Liver (tissue), 3 donors: ENCODE data around the gene FKBP11.

Experiments
- EGR1 ChIP-seq, 2 donors: IDR thresholded peaks; 2 replicates each; pipeline ENCODE4 v1.6.1; 2016 to 2018; ENCODE audit warnings: antibody characterized with exemption in 2 of 2, low read depth in 2 of 2
- FOXA1 ChIP-seq: IDR thresholded peaks from 2 replicates; pipeline ENCODE4 v1.6.1; 2016; ENCODE audit warnings: antibody characterized with exemption
- GABPA ChIP-seq, 2 donors: IDR thresholded peaks in 1 of 2; conservative IDR thresholded peaks in 1 of 2; 2 replicates each; pipeline ENCODE4 v1.6.1; 2016; ENCODE audit warnings: antibody characterized with exemption in 2 of 2, mild to moderate bottlenecking in 1 of 2, moderate library complexity in 1 of 2
- JUND ChIP-seq, 2 donors: IDR thresholded peaks; 2 replicates each; pipeline ENCODE4 v1.6.1; 2016; ENCODE audit warnings: antibody characterized with exemption in 2 of 2
- RAD21 ChIP-seq, 2 donors: IDR thresholded peaks; 2 replicates each; pipeline ENCODE4 v1.6.1; 2016; ENCODE audit warnings: antibody characterized with exemption in 2 of 2, mild to moderate bottlenecking in 2 of 2
- TAF1 ChIP-seq: conservative IDR thresholded peaks from 2 replicates; pipeline ENCODE4 v1.6.1; 2016; ENCODE audit warnings: antibody characterized with exemption, mild to moderate bottlenecking
- TF ChIP-seq, protein P1 (sequence below): fragments of 150-350 bp; IDR thresholded peaks from 2 replicates; pipeline ENCODE4 v1.5.1; 2017; ENCODE audit warnings: improper control_type of control experiment, low read depth, low read length; ENCODE audit not compliant: missing input control
- TF ChIP-seq, protein P2 (sequence below): IDR thresholded peaks from 2 replicates; pipeline ENCODE4 v1.6.1; 2016; ENCODE audit warnings: antibody characterized with exemption
- donor health status: healthy.
- donor health status: healthy.

DNA sequence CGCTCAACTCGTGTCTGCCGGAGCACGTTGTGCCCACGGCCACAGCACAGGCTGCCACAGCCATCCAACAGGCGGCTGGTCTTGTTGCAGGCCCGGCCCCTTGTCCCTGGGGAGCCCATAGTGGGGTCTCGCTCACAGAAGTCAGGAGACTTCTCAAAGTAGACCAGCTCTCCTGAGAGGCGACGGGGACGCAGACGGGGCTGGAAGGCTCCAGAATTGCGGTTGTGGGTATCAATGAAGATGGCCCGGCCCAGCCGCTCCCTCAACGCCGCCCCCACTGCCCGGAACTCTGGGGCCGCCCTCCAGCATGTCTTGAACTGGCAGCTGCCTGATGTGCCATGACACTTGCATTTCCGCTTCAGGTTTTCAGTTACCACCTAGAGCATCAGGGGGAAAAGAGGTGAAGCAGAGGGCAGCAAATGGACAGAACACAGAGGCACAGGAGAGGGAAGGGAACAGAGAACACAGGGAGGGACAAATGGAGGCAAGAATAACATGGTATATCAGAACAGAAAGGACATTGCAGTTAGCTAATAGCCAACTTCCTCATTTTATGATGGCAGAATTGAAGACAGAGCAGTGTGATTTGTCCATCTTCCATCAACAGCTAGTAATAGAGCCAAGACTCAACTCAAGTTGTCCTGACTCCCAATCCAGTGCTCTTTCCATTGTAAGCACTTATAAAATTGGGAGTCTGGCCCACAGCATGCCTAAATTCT is 41.0 kb upstream of the FKBP11 start:
- TF ChIP-seq, protein P1, sequence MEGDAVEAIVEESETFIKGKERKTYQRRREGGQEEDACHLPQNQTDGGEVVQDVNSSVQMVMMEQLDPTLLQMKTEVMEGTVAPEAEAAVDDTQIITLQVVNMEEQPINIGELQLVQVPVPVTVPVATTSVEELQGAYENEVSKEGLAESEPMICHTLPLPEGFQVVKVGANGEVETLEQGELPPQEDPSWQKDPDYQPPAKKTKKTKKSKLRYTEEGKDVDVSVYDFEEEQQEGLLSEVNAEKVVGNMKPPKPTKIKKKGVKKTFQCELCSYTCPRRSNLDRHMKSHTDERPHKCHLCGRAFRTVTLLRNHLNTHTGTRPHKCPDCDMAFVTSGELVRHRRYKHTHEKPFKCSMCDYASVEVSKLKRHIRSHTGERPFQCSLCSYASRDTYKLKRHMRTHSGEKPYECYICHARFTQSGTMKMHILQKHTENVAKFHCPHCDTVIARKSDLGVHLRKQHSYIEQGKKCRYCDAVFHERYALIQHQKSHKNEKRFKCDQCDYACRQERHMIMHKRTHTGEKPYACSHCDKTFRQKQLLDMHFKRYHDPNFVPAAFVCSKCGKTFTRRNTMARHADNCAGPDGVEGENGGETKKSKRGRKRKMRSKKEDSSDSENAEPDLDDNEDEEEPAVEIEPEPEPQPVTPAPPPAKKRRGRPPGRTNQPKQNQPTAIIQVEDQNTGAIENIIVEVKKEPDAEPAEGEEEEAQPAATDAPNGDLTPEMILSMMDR = no peak
- TF ChIP-seq GABPA (IDR thresholded peaks at IDR 0.05 in 1 of 2, conservative IDR thresholded peaks at IDR 0.05 in 1 of 2) (no peak), FOXA1 (no peak), JUND (IDR thresholded peaks at IDR 0.05) (no peak), TAF1 (no peak), RAD21 (IDR thresholded peaks at IDR 0.05) (no peak), EGR1 (IDR thresholded peaks at IDR 0.05; ENCODE audit: low read depth in 2 of 2) (no peak)
- TF ChIP-seq, protein P2, sequence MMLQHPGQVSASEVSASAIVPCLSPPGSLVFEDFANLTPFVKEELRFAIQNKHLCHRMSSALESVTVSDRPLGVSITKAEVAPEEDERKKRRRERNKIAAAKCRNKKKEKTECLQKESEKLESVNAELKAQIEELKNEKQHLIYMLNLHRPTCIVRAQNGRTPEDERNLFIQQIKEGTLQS = no peak
